CD4-positive, alpha-beta T cell (primary cell): Measurements from ENCODE around the gene OTUD3. TPM values are rescaled to one million over a fixed set of nuclear protein-coding genes. Genes with fewer than 3 reads are reported as not detected.

Experiments
- ATAC-seq: fragments of 200-7000 bp; cut with Tn5 transposase; one replicate; pipeline ENCODE4 v1.10.0; 2022; ENCODE audit warnings: mild to moderate bottlenecking; ENCODE audit not compliant: poor library complexity
- CTCF ChIA-PET: fragments of 350-600 bp; sonication (Branson Sonifier 250); formaldehyde crosslinking; loops from one replicate; lab custom pipeline; 2021; ENCODE audit warnings: antibody characterized with exemption, inconsistent platforms; lab: Charles Lee
- POLR2A ChIA-PET: fragments of 350-600 bp; sonication (Branson Sonifier 250); formaldehyde crosslinking; loops from one replicate; lab custom pipeline; 2021; ENCODE audit warnings: antibody characterized with exemption, inconsistent platforms; lab: Charles Lee
- DNase-seq, 14 experiments: peaks; one replicate each; pipeline ENCODE4 v3.0.0-alpha.2; 2013 to 2020; ENCODE audit warnings: mixed read lengths in 2 of 14
- H3K27ac ChIP-seq, 2 donors: one replicate each; pipeline versions ENCODE4 v1.5.1 to v1.7.0; 2013; ENCODE audit warnings: low read length in 2 of 2, low read depth in 1 of 2, mild to moderate bottlenecking in 1 of 2
- H3K27me3 ChIP-seq, 2 experiments: 1 replicate in 1 of 2; 2 replicates in 1 of 2; pipeline versions ENCODE4 v1.6.1 to v1.7.0; 2013; ENCODE audit warnings: low read length in 2 of 2, control low read depth in 1 of 2, mild to moderate bottlenecking in 1 of 2, moderate library complexity in 1 of 2; ENCODE audit not compliant: insufficient read depth in 2 of 2, control insufficient read depth in 1 of 2
- H3K36me3 ChIP-seq: one replicate; pipeline ENCODE4 v1.6.1; 2013; ENCODE audit warnings: low read length, control low read depth; ENCODE audit not compliant: insufficient read depth
- H3K4me1 ChIP-seq: one replicate; pipeline ENCODE4 v1.6.1; 2013; ENCODE audit warnings: low read length, control low read depth; ENCODE audit not compliant: insufficient read depth
- H3K4me3 ChIP-seq: one replicate; pipeline ENCODE4 v1.5.1; 2013; ENCODE audit warnings: mild to moderate bottlenecking, low read length, moderate library complexity
- H3K9me3 ChIP-seq, 2 experiments: 1 replicate in 1 of 2; 2 replicates in 1 of 2; pipeline versions ENCODE4 v1.6.1 to v1.7.0; 2013; ENCODE audit warnings: low read length in 2 of 2, mild to moderate bottlenecking in 2 of 2, control low read depth in 1 of 2, moderate library complexity in 1 of 2; ENCODE audit not compliant: control insufficient read depth in 1 of 2, insufficient read depth in 1 of 2
- H3K27ac Mint-ChIP-seq: one replicate; pipeline ENCODE4 v1.8.0; 2020; ENCODE audit warnings: mixed read lengths
- H3K27me3 Mint-ChIP-seq: one replicate; pipeline ENCODE4 v1.8.0; 2021; ENCODE audit warnings: mixed read lengths
- H3K36me3 Mint-ChIP-seq: one replicate; pipeline ENCODE4 v1.8.0; 2021; ENCODE audit warnings: low read depth, mixed read lengths
- H3K4me1 Mint-ChIP-seq: one replicate; pipeline ENCODE4 v1.8.0; 2021; ENCODE audit warnings: low read depth, mixed read lengths
- H3K4me3 Mint-ChIP-seq: one replicate; pipeline ENCODE4 v1.8.0; 2020; ENCODE audit warnings: mild to moderate bottlenecking, mixed read lengths
- H3K9me3 Mint-ChIP-seq: one replicate; pipeline ENCODE4 v1.8.0; 2020; ENCODE audit warnings: mixed read lengths
- intact Hi-C, 2 experiments: fragments of 100-400 bp; cut with DNase I in 1 of 2; cut with micrococcal nuclease in 1 of 2; formaldehyde crosslinking; loops; one replicate each; pipeline versions ENCODE4 v1.15.1 to v1.9.0; 2023 to 2025; cut with DNase I, micrococcal nuclease
- total RNA-seq, 174 experiments: library from RNA in 2 of 174; stranded (reverse) in 2 of 174; gene quantifications; one replicate each; pipeline ENCODE4 v1.2.3 and lab custom pipeline; 2021 to 2026
- TF ChIP-seq, protein P1 (sequence below): fragments of 200-600 bp; IDR thresholded peaks from one replicate; pipeline ENCODE4 v1.8.0; 2022; ENCODE audit warnings: antibody characterized with exemption, mild to moderate bottlenecking

OTUD3 gene
- total RNA-seq, 2 experiments from 2014 or later, result 11.4 to 12.6 TPM

DNA sequence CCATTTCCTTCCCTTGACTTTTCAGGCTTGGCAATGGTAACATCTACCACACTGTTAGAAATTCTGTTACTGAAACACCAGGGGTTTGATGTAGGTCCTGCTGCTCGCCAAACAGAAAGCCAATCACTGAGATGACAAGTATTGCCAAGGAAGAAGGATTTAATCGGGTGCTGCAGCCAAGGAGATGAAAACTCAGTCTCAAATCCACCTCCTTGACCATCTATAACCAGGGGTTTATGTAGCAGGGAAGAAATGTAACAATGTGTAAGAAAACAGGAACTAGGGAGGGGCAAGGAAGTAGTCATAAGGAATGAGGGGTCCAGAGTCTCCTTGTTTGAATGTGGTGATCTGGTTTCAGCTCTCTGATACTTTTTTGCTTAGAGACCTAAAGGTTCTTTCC, 71.9 kb downstream of the OTUD3 start:
- POLR2A ChIA-PET, result no interaction called here
- H3K36me3 Mint-ChIP-seq, result no peaks in the 10 kb centered on the region
- Histone ChIP-seq H3K27ac (no peak overlapping the region), H3K27me3 (peaks cover 5 to 13% of the 10 kb centered on the region in 2 experiments), H3K4me1 (no peaks in the 10 kb centered on the region), H3K4me3 (no peak overlapping the region), H3K36me3 (no peaks in the 10 kb centered on the region), H3K9me3 (no peaks in the 10 kb centered on the region)
- no peaks in the 10 kb centered on the region for H3K4me1 Mint-ChIP-seq
- H3K27me3 Mint-ChIP-seq, result peaks cover 65% of the 10 kb centered on the region
- intact Hi-C loops, result no loop called here
- DNase-seq (no peak), ATAC-seq (no peak)
- H3K9me3 Mint-ChIP-seq, result no peaks in the 10 kb centered on the region
- no peak overlapping the region for H3K4me3 Mint-ChIP-seq
- TF ChIP-seq, protein P1, sequence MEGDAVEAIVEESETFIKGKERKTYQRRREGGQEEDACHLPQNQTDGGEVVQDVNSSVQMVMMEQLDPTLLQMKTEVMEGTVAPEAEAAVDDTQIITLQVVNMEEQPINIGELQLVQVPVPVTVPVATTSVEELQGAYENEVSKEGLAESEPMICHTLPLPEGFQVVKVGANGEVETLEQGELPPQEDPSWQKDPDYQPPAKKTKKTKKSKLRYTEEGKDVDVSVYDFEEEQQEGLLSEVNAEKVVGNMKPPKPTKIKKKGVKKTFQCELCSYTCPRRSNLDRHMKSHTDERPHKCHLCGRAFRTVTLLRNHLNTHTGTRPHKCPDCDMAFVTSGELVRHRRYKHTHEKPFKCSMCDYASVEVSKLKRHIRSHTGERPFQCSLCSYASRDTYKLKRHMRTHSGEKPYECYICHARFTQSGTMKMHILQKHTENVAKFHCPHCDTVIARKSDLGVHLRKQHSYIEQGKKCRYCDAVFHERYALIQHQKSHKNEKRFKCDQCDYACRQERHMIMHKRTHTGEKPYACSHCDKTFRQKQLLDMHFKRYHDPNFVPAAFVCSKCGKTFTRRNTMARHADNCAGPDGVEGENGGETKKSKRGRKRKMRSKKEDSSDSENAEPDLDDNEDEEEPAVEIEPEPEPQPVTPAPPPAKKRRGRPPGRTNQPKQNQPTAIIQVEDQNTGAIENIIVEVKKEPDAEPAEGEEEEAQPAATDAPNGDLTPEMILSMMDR, result no peak
- H3K27ac Mint-ChIP-seq, result no peak overlapping the region
- CTCF ChIA-PET, result no interaction called here

DNA sequence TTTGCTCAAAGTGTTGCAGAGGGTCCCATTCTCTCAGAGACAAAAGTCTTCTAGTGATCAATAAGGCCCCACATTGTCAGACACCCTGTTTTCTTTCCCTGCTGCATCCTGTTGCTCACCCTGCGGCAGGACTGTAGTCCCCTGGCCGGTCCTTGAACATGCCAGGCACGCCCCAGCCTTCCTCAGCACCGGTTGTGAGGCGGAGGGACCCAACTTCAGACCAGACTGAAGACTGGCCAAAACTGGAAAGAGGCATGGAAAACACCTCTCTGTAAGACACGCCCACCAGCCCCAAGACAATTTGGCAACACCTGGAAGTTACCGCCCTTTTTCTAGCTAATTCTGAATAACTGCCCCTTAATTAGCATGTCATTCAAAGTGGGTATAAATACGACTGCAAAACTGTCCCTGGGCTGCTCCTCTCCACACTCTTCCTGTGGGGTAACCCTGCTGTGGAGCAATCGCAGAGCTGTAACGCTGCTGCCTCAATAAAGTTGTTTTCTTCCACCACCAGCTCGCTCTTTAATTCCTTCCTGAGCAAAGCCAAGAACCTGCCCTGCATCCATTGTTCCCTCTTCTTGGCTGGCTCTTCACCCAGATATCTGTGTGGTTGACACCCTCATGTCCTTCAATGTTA, 73.5 kb downstream of the OTUD3 start:
- Mint-ChIP-seq H3K27me3 (peaks cover 71% of the 10 kb centered on the region), H3K9me3 (no peaks in the 10 kb centered on the region), H3K36me3 (no peaks in the 10 kb centered on the region), H3K4me1 (no peaks in the 10 kb centered on the region), H3K27ac (no peak overlapping the region), H3K4me3 (no peak overlapping the region)
- CTCF ChIA-PET, result no interaction called here
- H3K36me3 ChIP-seq, result no peaks in the 10 kb centered on the region
- H3K4me3 ChIP-seq, result no peak overlapping the region
- H3K9me3 ChIP-seq, result no peaks in the 10 kb centered on the region
- intact Hi-C loops, result no loop called here
- DNase-seq (no peak), ATAC-seq (no peak)
- no peaks in the 10 kb centered on the region for H3K4me1 ChIP-seq
- POLR2A ChIA-PET, result no interaction called here
- TF ChIP-seq, protein P1, result no peak
- H3K27me3 ChIP-seq, result peaks cover 5 to 13% of the 10 kb centered on the region in 2 experiments
- H3K27ac ChIP-seq, result no peak overlapping the region

DNA sequence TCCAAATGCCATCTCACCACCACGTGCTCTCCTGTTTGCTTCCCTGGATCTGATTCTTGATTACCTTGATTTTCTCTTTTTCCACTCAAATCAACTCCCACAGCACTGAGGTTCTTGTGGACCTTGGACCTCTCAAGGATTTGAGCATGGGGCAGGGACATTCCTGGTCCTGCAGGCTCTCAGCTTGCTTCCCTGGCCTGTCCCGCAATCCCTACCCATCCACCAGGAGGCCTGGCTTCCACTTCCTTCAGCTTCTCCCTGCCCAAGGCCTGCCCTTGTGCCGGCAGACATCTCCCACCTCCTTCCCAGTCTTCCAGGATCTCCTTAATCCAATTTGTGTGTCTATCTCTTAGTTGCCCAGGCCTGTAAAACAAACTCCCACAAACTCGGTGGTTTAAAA, 75.6 kb downstream of the OTUD3 start:
- ATAC-seq (no peak), DNase-seq (no peak)
- Mint-ChIP-seq H3K4me3 (no peak overlapping the region), H3K27ac (no peak overlapping the region), H3K4me1 (no peaks in the 10 kb centered on the region), H3K27me3 (peaks cover 74% of the 10 kb centered on the region), H3K36me3 (no peaks in the 10 kb centered on the region), H3K9me3 (no peaks in the 10 kb centered on the region)
- H3K27me3 ChIP-seq, result peaks cover 8 to 13% of the 10 kb centered on the region in 2 experiments
- no peaks in the 10 kb centered on the region for H3K4me1 ChIP-seq
- ChIA-PET CTCF (no interaction called here), POLR2A (no interaction called here)
- no peak overlapping the region for H3K4me3 ChIP-seq
- H3K9me3 ChIP-seq, result no peaks in the 10 kb centered on the region
- intact Hi-C loops, result no loop called here
- no peaks in the 10 kb centered on the region for H3K36me3 ChIP-seq
- TF ChIP-seq, protein P1, result no peak
- no peak overlapping the region for H3K27ac ChIP-seq
